Activated naive CD4-positive, alpha-beta T cell treated with anti-CD3 and anti-CD28 coated beads, Interleukin-2, amount 10 ng/mL, durations not matched to agents 7 days and 5 days (primary cell): ENCODE data around the gene FKBP14.
A peak's percentile ranks its signal among the peaks of the same experiment; 100 is the strongest.

Source experiments
- CTCF ChIA-PET: fragments of 350-600 bp; sonication (Branson Sonifier 250); formaldehyde crosslinking; loops from one replicate; lab custom pipeline; 2021; ENCODE audit warnings: antibody characterized with exemption; lab: Charles Lee
- DNase-seq: peaks from one replicate; pipeline ENCODE4 v3.0.0-alpha.2; 2020
- H3K27ac Mint-ChIP-seq: one replicate; pipeline ENCODE4 v1.8.0; 2021; ENCODE audit warnings: mild to moderate bottlenecking, moderate library complexity, mixed read lengths
- H3K27me3 Mint-ChIP-seq: one replicate; pipeline ENCODE4 v1.8.0; 2021; ENCODE audit warnings: mild to moderate bottlenecking, mixed read lengths
- H3K36me3 Mint-ChIP-seq: one replicate; pipeline ENCODE4 v1.8.0; 2021; ENCODE audit warnings: mixed read lengths
- H3K4me1 Mint-ChIP-seq: one replicate; pipeline ENCODE4 v1.8.0; 2021; ENCODE audit warnings: mixed read lengths
- H3K4me3 Mint-ChIP-seq: one replicate; pipeline ENCODE4 v1.8.0; 2021; ENCODE audit warnings: mild to moderate bottlenecking, moderate library complexity, mixed read lengths
- H3K9me3 Mint-ChIP-seq: one replicate; pipeline ENCODE4 v1.8.0; 2021; ENCODE audit warnings: mixed read lengths

The FKBP14 gene

DNA sequence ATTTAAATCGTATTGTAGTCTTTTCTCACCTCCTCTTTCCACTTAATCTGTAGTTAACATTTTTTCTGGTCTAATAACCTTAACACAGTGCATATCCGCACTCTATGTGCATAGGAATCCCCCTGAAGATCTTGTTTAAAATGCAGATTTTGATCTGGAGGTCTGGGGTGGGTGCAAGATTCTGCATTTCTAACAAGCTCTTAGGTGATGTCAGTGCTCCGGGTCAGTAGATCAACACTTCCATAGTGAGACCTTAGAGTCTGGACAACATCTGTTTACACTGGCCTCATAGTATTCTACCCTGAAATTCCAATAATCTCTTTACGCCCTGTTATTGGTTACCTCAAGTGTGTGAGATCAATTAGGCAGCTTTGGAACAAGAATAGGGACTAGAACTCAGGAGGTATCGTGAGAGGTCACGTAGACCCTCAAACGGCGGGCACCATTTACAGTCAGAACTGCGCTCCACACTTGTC is 1.3 kb upstream of the FKBP14 start:
- Mint-ChIP-seq H3K27ac (peak overlapping the region; percentile 87), H3K27me3 (peaks cover 4% of the 10 kb centered on the region), H3K4me3 (peak overlapping the region; percentile 90), H3K9me3 (no peaks in the 10 kb centered on the region), H3K36me3 (peaks cover 1% of the 10 kb centered on the region), H3K4me1 (peaks cover 33% of the 10 kb centered on the region)
- CTCF ChIA-PET, result interaction anchor here (1.0 to 1.2 kb wide), 2 partner anchors 34 to 1106 kb away, joined by 3 to 5 read pairs; no protein-coding TSS in a partner anchor
- no peak for DNase-seq

DNA sequence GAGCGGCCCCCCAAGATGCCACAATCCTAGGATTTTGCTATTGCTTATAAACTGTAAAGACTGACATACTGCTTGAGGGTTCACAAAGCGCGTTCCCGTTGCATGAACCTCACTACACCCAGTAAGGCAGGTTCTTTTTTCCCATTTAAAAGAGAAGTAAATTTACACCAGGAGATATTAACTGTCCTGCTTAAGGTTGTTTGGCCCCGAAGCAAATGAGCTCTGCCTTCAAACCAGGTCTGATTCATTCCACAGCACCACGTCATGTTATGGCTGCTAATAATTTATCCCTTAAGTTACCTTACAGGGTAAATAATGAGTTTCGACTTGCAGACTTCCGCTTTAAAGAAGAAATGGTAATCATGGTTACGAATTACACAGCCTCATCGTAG is 559 bp upstream of the FKBP14 start:
- H3K9me3 Mint-ChIP-seq, result no peaks in the 10 kb centered on the region
- peak overlapping the region; percentile 87 for H3K27ac Mint-ChIP-seq
- H3K36me3 Mint-ChIP-seq, result peaks cover 1% of the 10 kb centered on the region
- DNase-seq, result no peak
- H3K4me3 Mint-ChIP-seq, result peak overlapping the region; percentile 90
- peaks cover 33% of the 10 kb centered on the region for H3K4me1 Mint-ChIP-seq
- CTCF ChIA-PET, result interaction anchor here (1.0 to 1.2 kb wide), 2 partner anchors 34 to 1105 kb away, joined by 3 to 5 read pairs; no protein-coding TSS in a partner anchor
- peaks cover 4% of the 10 kb centered on the region for H3K27me3 Mint-ChIP-seq

DNA sequence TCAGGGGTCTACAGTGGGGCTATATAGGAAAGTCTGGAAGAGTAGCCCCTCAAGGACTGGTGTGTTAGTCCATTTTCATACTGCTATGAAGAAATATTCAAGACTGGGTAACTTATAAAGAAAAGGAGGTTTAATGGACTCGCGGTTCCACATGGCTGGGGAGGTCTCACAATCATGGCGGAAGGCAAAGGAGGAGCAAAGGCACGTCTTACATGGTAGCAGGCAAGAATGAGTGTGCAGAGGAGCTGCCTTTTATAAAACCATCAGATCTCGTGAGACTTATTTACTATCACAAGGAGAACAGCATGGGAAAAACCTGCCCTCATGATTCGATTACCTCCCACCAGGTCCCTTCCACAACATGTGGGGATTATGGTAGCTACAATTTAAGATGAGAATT is 3.0 kb downstream of the FKBP14 start:
- Mint-ChIP-seq H3K36me3 (peaks cover 1% of the 10 kb centered on the region), H3K4me1 (peaks cover 35% of the 10 kb centered on the region), H3K27ac (no peak overlapping the region), H3K4me3 (no peak overlapping the region), H3K9me3 (no peaks in the 10 kb centered on the region), H3K27me3 (no peaks in the 10 kb centered on the region)
- DNase-seq, result no peak
- CTCF ChIA-PET, result no interaction called here

DNA sequence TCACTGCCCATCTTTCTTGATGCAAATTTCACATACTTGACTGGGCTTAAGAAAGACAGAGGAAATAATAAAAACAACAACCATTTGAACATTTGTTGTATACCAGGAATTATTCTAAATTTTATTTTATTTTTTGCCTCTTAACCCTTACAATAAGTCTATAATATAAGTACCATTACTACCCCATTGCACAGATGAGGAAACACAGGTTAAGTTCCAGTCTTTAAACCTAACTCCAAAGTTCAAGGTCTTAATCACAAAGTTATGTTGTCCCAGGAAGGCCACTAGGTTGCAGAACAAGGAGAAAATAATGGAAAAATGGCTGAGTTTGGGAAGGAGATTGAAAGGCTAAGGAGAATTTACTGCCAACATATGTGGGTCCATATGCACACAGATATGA is 3.5 kb downstream of the FKBP14 start:
- CTCF ChIA-PET, result no interaction called here
- H3K4me1 Mint-ChIP-seq, result peaks cover 35% of the 10 kb centered on the region
- no peaks in the 10 kb centered on the region for H3K27me3 Mint-ChIP-seq
- H3K36me3 Mint-ChIP-seq, result peaks cover 5% of the 10 kb centered on the region
- no peak overlapping the region for H3K4me3 Mint-ChIP-seq
- no peak overlapping the region for H3K27ac Mint-ChIP-seq
- no peak for DNase-seq
- H3K9me3 Mint-ChIP-seq, result no peaks in the 10 kb centered on the region

DNA sequence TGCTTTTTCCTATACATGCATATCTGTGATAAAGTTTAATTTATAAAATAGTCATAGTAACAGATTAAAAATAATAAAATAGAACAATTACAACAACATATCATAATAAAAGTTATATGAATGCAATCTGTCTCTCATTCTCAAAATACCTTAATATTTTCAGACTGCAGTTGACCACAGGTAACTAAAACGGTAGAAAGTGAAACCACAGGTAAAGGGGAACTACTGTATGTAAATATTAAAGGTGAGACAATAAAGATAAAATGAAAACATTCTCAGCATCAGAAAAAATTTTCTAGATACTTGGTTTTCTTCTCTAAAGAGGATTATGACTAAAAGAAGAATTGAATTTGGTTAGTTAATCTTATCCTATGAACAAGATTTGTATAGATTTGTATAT is 6.0 kb downstream of the FKBP14 start:
- no peak for DNase-seq
- Mint-ChIP-seq H3K9me3 (no peaks in the 10 kb centered on the region), H3K36me3 (peaks cover 5% of the 10 kb centered on the region), H3K27ac (no peak overlapping the region), H3K27me3 (no peaks in the 10 kb centered on the region), H3K4me3 (no peak overlapping the region), H3K4me1 (peaks cover 20% of the 10 kb centered on the region)
- CTCF ChIA-PET, result no interaction called here

DNA sequence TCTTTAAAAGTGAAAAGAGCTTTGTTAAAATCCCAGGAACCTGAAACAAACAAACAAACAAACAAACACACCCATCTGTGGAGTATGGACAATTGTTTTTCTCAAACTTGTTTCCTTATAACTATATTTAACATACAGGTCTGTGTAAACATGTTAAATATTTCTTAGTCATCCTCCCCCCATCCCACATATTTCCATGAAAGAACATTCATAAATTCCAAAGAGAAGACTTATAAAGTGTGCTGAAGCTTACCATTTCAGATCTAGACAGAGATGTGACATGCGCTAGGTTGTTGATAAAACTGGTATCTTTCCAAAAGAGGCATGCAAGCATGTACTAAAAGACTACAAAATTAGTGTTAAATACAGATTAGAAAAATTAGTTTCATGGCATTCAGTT is 6.5 kb downstream of the FKBP14 start:
- Mint-ChIP-seq H3K36me3 (peaks cover 5% of the 10 kb centered on the region), H3K4me3 (no peak overlapping the region), H3K27me3 (no peaks in the 10 kb centered on the region), H3K9me3 (no peaks in the 10 kb centered on the region), H3K4me1 (peaks cover 14% of the 10 kb centered on the region), H3K27ac (no peak overlapping the region)
- DNase-seq, result no peak
- CTCF ChIA-PET, result interaction anchor here (0.8 kb wide), 1 partner anchor 11 kb away, joined by 3 read pairs; no protein-coding TSS in a partner anchor

DNA sequence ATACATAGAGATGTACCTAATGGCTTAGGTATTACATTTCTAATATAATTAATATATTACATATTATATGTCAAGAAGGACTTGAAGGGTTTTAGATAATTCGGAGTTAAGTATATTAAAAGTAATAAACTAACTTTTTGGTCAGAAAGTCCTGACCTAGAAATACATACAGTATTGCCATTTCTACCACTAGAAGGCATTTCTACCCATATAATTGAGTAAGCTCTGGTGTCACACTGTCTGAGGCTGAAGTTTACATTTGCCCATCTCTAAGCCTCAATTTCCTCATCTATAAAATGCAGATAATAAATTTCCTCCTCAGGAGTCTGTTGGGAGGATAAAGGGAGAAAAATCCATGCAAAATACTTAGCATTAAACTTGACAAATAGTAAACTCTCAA is 7.1 kb downstream of the FKBP14 start:
- DNase-seq, result no peak
- CTCF ChIA-PET, result interaction anchor here (0.8 kb wide), 1 partner anchor 12 kb away, joined by 3 read pairs; no protein-coding TSS in a partner anchor
- H3K4me1 Mint-ChIP-seq, result peaks cover 9% of the 10 kb centered on the region
- H3K9me3 Mint-ChIP-seq, result no peaks in the 10 kb centered on the region
- H3K4me3 Mint-ChIP-seq, result no peak overlapping the region
- peaks cover 8% of the 10 kb centered on the region for H3K36me3 Mint-ChIP-seq
- no peak overlapping the region for H3K27ac Mint-ChIP-seq
- H3K27me3 Mint-ChIP-seq, result no peaks in the 10 kb centered on the region

DNA sequence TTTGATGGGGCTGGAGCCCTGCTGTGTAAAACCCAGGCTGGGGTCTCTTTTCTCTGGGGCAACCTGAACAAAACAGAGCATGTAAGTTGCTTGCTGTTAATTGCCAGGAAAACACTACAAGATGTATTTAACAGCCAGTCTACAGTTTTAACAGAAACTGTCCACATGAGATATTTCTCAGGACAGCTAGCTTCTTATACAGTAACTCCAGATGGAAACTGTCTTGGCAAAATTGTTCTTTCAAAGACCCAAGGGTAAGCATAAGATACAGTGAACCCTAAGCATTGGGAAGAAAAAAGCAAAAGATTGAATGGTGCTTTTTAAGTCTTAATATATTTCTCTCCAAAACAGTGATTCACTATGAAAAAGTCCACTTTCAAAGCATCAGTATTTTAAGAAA is 8.1 kb downstream of the FKBP14 start:
- Mint-ChIP-seq H3K9me3 (no peaks in the 10 kb centered on the region), H3K4me3 (no peak overlapping the region), H3K4me1 (peaks cover 4% of the 10 kb centered on the region), H3K36me3 (peaks cover 7% of the 10 kb centered on the region), H3K27ac (no peak overlapping the region), H3K27me3 (no peaks in the 10 kb centered on the region)
- no peak for DNase-seq
- CTCF ChIA-PET, result no interaction called here

DNA sequence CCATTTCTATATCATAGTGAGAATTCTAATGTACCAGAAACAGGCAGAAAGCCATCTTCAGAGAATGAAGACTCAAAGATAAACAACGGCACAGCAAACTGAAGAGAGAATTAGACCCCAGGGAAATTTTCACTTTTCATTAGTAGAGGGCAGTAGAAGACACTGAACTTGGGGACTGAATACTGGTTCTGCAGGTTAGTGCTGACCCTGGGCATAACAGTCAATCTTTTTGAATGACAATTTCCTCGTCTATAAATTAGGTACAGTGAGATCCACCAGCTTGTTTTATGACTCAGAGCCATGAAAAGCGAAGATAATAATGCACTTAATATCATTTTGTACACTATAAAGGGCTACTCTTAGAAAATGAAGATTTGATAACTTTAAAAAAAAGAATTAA is 13.7 kb downstream of the FKBP14 start:
- no peak for DNase-seq
- H3K27ac Mint-ChIP-seq, result no peak overlapping the region
- H3K4me3 Mint-ChIP-seq, result no peak overlapping the region
- CTCF ChIA-PET, result no interaction called here
- no peaks in the 10 kb centered on the region for H3K4me1 Mint-ChIP-seq
- no peaks in the 10 kb centered on the region for H3K27me3 Mint-ChIP-seq
- H3K9me3 Mint-ChIP-seq, result no peaks in the 10 kb centered on the region
- peaks cover 3% of the 10 kb centered on the region for H3K36me3 Mint-ChIP-seq

DNA sequence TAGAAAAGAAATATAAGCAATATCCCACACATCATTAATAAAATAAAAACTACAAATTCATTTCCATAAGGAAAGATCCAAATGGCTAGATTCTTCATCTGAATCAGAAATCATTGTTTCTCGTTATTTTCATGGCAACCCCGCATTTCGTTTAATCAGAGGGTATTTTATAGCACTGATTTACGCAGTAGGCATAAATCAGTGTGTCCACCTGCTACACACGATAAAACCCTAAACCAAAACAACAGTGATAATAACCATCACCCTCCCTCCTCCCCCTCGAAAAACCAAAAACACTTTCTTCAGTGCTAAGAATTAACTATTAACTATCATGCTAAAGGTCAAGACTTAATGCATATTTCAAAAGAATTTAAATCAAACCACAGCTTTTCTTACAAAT is 16.5 kb downstream of the FKBP14 start:
- Mint-ChIP-seq H3K27me3 (no peaks in the 10 kb centered on the region), H3K4me1 (no peaks in the 10 kb centered on the region), H3K36me3 (peaks cover 3% of the 10 kb centered on the region), H3K4me3 (no peak overlapping the region), H3K27ac (no peak overlapping the region), H3K9me3 (no peaks in the 10 kb centered on the region)
- DNase-seq, result no peak
- CTCF ChIA-PET, result no interaction called here

DNA sequence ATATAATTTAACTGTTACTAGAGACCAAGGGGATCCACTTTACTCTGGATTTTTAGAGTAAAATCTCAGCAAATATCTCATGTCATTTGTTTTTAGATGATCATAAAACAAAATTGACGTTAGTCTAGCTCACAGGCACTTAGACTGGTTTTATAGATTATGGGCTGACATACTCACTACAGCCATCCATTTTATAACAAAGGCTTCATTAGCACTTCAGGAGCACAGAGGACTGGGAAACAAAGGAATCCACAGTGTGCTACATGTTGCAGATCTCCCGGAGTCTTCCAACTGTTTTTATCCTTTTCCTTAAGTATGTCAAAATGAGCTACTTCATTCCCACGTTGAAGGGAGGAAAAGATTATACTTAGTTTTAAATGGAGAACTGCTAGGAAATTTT is 21.0 kb downstream of the FKBP14 start:
- H3K4me3 Mint-ChIP-seq, result no peak overlapping the region

DNA sequence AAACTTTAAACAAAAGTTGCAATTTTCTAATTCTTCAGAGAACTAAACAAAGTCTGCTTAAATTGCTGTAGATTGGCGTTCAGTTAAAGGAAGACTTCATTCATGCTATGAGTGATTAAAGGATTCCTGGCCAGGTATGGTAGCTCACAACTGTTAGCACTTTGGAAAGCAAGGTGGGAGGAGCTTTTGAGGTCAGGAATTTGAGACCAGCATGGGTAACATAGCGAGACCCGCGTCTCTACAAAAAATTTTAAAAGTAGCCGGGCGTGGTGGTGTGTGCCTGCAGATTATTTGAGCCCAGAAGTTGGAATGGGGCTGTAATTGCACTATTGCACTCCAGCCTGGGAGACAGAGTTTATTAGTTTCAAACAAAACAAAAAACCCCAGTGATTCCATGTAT is 23.4 kb downstream of the FKBP14 start:
- no peak overlapping the region for H3K27ac Mint-ChIP-seq
- no peak for DNase-seq
- CTCF ChIA-PET, result no interaction called here
- H3K9me3 Mint-ChIP-seq, result no peaks in the 10 kb centered on the region
- H3K4me3 Mint-ChIP-seq, result no peak overlapping the region
- no peaks in the 10 kb centered on the region for H3K4me1 Mint-ChIP-seq
- peaks cover 20% of the 10 kb centered on the region for H3K27me3 Mint-ChIP-seq
- no peaks in the 10 kb centered on the region for H3K36me3 Mint-ChIP-seq

More for the DNA sequence above, 21.0 kb downstream of the FKBP14 start:
- Mint-ChIP-seq H3K9me3 (no peaks in the 10 kb centered on the region), H3K4me1 (no peaks in the 10 kb centered on the region), H3K27me3 (peaks cover 9% of the 10 kb centered on the region), H3K27ac (no peak overlapping the region), H3K36me3 (no peaks in the 10 kb centered on the region)
- CTCF ChIA-PET, result interaction anchor here (1.4 kb wide), 1 partner anchor 56 kb away, joined by 3 read pairs; no protein-coding TSS in a partner anchor
- no peak for DNase-seq

DNA sequence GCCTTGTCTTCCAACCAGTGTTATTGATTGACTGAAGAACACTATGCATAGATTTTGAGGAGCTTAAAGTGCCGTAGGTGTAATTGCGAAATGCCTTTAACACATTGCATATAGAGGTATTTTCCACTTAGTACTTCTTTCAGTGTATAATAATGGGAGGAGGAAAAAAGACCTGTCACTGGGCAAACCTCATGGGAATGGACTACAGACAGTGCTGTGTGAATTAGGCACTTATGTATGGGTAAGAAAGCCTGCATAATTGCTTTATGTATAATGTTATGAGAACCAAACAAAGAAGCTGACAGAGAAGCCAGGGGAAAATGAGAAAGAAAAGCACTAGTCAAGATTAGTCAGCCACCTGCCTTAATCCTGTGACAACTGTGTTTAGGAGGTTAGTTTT is 24.5 kb downstream of the FKBP14 start:
- peaks cover 26% of the 10 kb centered on the region for H3K27me3 Mint-ChIP-seq
- no peaks in the 10 kb centered on the region for H3K4me1 Mint-ChIP-seq
- H3K27ac Mint-ChIP-seq, result no peak overlapping the region
- no peaks in the 10 kb centered on the region for H3K9me3 Mint-ChIP-seq
- CTCF ChIA-PET, result interaction anchor here (0.7 kb wide), 1 partner anchor 360 kb away, joined by 3 read pairs; no protein-coding TSS in a partner anchor
- DNase-seq, result no peak
- H3K4me3 Mint-ChIP-seq, result no peak overlapping the region
- H3K36me3 Mint-ChIP-seq, result no peaks in the 10 kb centered on the region

DNA sequence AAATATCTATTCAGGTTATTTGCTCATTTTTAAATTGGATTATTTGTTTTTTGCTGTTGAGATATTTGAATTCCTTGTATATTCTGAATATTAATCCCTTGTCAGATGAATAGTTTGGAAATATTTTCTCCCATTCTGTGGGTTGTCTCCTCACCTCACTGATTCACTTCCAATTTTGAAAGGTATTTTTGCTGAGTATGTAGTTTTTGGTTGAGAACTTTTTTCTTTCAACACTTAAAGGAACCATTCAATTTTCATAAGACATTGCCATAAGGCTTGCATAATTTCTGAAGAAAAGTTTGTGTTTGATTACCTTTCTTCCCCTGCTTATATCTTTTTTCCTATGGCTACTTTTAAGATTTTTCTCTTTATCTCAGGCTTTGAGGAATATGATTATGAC is 28.0 kb downstream of the FKBP14 start:
- CTCF ChIA-PET, result no interaction called here
- Mint-ChIP-seq H3K27ac (no peak overlapping the region), H3K27me3 (peaks cover 33% of the 10 kb centered on the region)

DNA sequence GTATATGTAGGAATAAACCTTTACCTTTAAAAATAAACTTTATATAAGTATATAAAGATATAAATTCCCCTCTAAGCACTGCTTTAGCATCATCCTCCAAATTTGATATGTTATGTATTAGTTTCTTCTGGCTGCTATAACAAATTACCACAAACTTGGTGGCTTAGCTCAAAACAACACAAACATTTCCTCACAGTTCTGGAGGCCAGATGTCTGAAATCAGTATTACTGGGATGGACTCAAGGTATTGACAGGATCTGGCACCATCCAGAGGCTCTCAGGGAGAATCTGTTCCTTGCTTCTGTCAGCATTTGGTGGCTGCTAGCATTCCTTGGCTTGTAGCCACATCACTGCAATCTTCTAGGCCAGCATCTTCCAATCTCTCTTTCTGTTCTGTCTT is 30.2 kb downstream of the FKBP14 start:
- peaks cover 50% of the 10 kb centered on the region for H3K27me3 Mint-ChIP-seq
- H3K36me3 Mint-ChIP-seq, result no peaks in the 10 kb centered on the region
- no peak overlapping the region for H3K27ac Mint-ChIP-seq
- no peak for DNase-seq
- no peak overlapping the region for H3K4me3 Mint-ChIP-seq
- CTCF ChIA-PET, result no interaction called here
- H3K4me1 Mint-ChIP-seq, result no peaks in the 10 kb centered on the region
- H3K9me3 Mint-ChIP-seq, result peaks cover 10% of the 10 kb centered on the region

More for the DNA sequence above, 28.0 kb downstream of the FKBP14 start:
- peaks cover 6% of the 10 kb centered on the region for H3K9me3 Mint-ChIP-seq
- DNase-seq, result no peak
- H3K4me1 Mint-ChIP-seq, result no peaks in the 10 kb centered on the region
- no peak overlapping the region for H3K4me3 Mint-ChIP-seq
- no peaks in the 10 kb centered on the region for H3K36me3 Mint-ChIP-seq
